ENCODE data around the gene TOP2A. TPM values are rescaled to one million over a fixed set of nuclear protein-coding genes. Genes with fewer than 3 reads are reported as not detected.
A peak's percentile ranks its signal among the peaks of the same experiment; 100 is the strongest.

TOP2A gene
- total RNA-seq, 1 experiment from 2014 or later, result 230 TPM

GRCh38 chr17:40343219-40344119 lies 74.2 kb downstream of the TOP2A start:
- Histone ChIP-seq H2BK120ac (ENCODE audit: low read depth, low read length, poor library complexity, severe bottlenecking) (no peak overlapping the region), H4K91ac (ENCODE audit: insufficient read length, low read depth, low read length) (no peak overlapping the region), H4K8ac (replicated peaks; ENCODE audit: insufficient read length, low read depth, low read length) (no peak overlapping the region), H3K27ac (ENCODE audit: insufficient read length, low read depth, low read length) (no peak overlapping the region), H3K56ac (ENCODE audit: insufficient read length, low read depth, low read length) (no peak overlapping the region), H3K23ac (ENCODE audit: insufficient read length, low read depth, low read length) (no peak overlapping the region), H2BK12ac (ENCODE audit: insufficient read length, low read depth, low read length) (no peak overlapping the region), H3K4me2 (ENCODE audit: insufficient read depth, insufficient read length, low read length) (peak overlapping the region; percentile 41), H3K79me2 (ENCODE audit: insufficient read depth, low read length) (no peaks in the 10 kb centered on the region), H2BK20ac (ENCODE audit: low read depth, low read length, poor library complexity, severe bottlenecking) (no peak overlapping the region), H3K4me1 (ENCODE audit: insufficient read depth, low read length) (peaks cover 23% of the 10 kb centered on the region), H3K23me2 (ENCODE audit: insufficient read length, low read depth, low read length, poor library complexity, severe bottlenecking) (peaks cover 25% of the 10 kb centered on the region), H3T11ph (ENCODE audit: low read length) (no peak overlapping the region), H4K20me1 (ENCODE audit: control insufficient read depth, insufficient read depth, insufficient read length) (no peaks in the 10 kb centered on the region), H3K9ac (ENCODE audit: extremely low read depth, insufficient read length, low read length) (no peak overlapping the region), H3K9me3 (ENCODE audit: control insufficient read depth, low read depth, low read length) (no peaks in the 10 kb centered on the region), H3K79me1 (ENCODE audit: insufficient read depth, low read depth, low read length, poor library complexity, severe bottlenecking) (no peaks in the 10 kb centered on the region), H3K4ac (ENCODE audit: low read depth, low read length) (no peak overlapping the region), H2BK5ac (ENCODE audit: insufficient read length, low read length) (no peak overlapping the region), H3K27me3 (ENCODE audit: insufficient read depth, low read length) (peaks cover 18% of the 10 kb centered on the region; the same call in 1 of the 2 replicates), H4K5ac (ENCODE audit: insufficient read length, low read depth, low read length) (no peak overlapping the region), H2AFZ (ENCODE audit: low read length) (no peak overlapping the region), H2BK15ac (ENCODE audit: low read depth, low read length) (no peak overlapping the region), H3K18ac (ENCODE audit: insufficient read length, low read depth, low read length) (no peak overlapping the region), H3K14ac (ENCODE audit: insufficient read depth, low read length) (no peak overlapping the region; the same call in 1 of the 2 replicates), H2AK5ac (ENCODE audit: insufficient read length, low read length) (no peak overlapping the region)
- Mint-ChIP-seq H3K4me3 (peak overlapping the region; percentile 69 to 85), H3K27me3 (ENCODE audit: low read depth) (peaks cover 86% of the 10 kb centered on the region), H3K36me3 (ENCODE audit: insufficient read depth in 1 of 3, low read depth in 3 of 3) (peaks cover 0 to 6% (median 6%) of the 10 kb centered on the region in 3 experiments; a peak in 3 of 7 replicates), H3K27ac (no peak overlapping the region), H3K4me1 (peaks cover 55 to 59% of the 10 kb centered on the region in 2 experiments), H3K9me3 (no peaks in the 10 kb centered on the region)
- no CpG with 5 or more reads among the region's 15 CpGs for WGBS (ENCODE audit: extremely low coverage, insufficient read length, low lambda C conversion rate)
- TF ChIP-seq, protein P1, sequence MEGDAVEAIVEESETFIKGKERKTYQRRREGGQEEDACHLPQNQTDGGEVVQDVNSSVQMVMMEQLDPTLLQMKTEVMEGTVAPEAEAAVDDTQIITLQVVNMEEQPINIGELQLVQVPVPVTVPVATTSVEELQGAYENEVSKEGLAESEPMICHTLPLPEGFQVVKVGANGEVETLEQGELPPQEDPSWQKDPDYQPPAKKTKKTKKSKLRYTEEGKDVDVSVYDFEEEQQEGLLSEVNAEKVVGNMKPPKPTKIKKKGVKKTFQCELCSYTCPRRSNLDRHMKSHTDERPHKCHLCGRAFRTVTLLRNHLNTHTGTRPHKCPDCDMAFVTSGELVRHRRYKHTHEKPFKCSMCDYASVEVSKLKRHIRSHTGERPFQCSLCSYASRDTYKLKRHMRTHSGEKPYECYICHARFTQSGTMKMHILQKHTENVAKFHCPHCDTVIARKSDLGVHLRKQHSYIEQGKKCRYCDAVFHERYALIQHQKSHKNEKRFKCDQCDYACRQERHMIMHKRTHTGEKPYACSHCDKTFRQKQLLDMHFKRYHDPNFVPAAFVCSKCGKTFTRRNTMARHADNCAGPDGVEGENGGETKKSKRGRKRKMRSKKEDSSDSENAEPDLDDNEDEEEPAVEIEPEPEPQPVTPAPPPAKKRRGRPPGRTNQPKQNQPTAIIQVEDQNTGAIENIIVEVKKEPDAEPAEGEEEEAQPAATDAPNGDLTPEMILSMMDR (conservative IDR thresholded peaks at IDR 0.05), result no peak
- no peak for DNase-seq
